Measurements from ENCODE around the gene IL27RA.

GRCh38 chr19:13984186-13984585 lies 47.4 kb upstream of the IL27RA start:
- TF ChIP-seq CTCF (IDR thresholded peaks at IDR 0.05) (no peak), POLR2AphosphoS5 (IDR thresholded peaks at IDR 0.05; ENCODE audit: insufficient read depth in 1 of 2, low read depth in 1 of 2) (no peak), POLR2A (IDR thresholded peaks at IDR 0.05) (no peak)

Data from vagina (tissue), 2 donors.